ENCODE measurements around the gene SLC30A5. TPM values are rescaled to one million over a fixed set of nuclear protein-coding genes. Genes with fewer than 3 reads are reported as not detected.

The SLC30A5 gene
- total RNA-seq, 2 donors from 2014 or later: 39.7 to 56.6 TPM

- H3K9me3 ChIP-seq: no peaks in the 10 kb centered on the region
- no peak for DNase-seq (ENCODE audit: low spot score)
- TF ChIP-seq CTCF (IDR thresholded peaks at IDR 0.05): no peak
- H3K27ac ChIP-seq: peak overlapping the region; percentile 31 to 97
- no peak overlapping the region for H3K4me3 ChIP-seq
- H3K4me1 ChIP-seq: peaks cover 0 to 15% of the 10 kb centered on the region in 2 donors
- H3K36me3 ChIP-seq: no peaks in the 10 kb centered on the region
- H3K27me3 ChIP-seq: no peaks in the 10 kb centered on the region
Measured at GRCh38 chr5:69090158-69090557, 3.7 kb upstream of the SLC30A5 start.

- no peaks in the 10 kb centered on the region for H3K27me3 ChIP-seq
- no peak for TF ChIP-seq CTCF (IDR thresholded peaks at IDR 0.05)
- peaks cover 0 to 25% of the 10 kb centered on the region in 2 donors for H3K4me1 ChIP-seq
- peaks cover 10% of the 10 kb centered on the region for H3K36me3 ChIP-seq
- H3K9me3 ChIP-seq: no peaks in the 10 kb centered on the region
- no peak for DNase-seq (ENCODE audit: low spot score)
- H3K27ac ChIP-seq: peak overlapping the region; percentile 59 to 97
- H3K4me3 ChIP-seq: no peak overlapping the region
Measured at GRCh38 chr5:69091771-69092170, 2.0 kb upstream of the SLC30A5 start.

- Histone ChIP-seq H3K27ac (peak overlapping the region; percentile 97), H3K4me3 (no peak overlapping the region), H3K36me3 (peaks cover 10% of the 10 kb centered on the region), H3K4me1 (peaks cover 0 to 25% of the 10 kb centered on the region in 2 donors), H3K9me3 (no peaks in the 10 kb centered on the region), H3K27me3 (no peaks in the 10 kb centered on the region)
- TF ChIP-seq CTCF (IDR thresholded peaks at IDR 0.05): no peak
- no peak for DNase-seq (ENCODE audit: low spot score)
Measured at GRCh38 chr5:69092969-69093368, 845 bp upstream of the SLC30A5 start.

GRCh38 chr5:69099302-69099701, 5.5 kb downstream of the SLC30A5 start:
- no peak overlapping the region for H3K4me3 ChIP-seq
- H3K27me3 ChIP-seq: no peaks in the 10 kb centered on the region
- TF ChIP-seq CTCF (IDR thresholded peaks at IDR 0.05): no peak
- peak overlapping the region in 1 of 2 donors; percentile 30 for H3K27ac ChIP-seq
- H3K4me1 ChIP-seq: peaks cover 0 to 21% of the 10 kb centered on the region in 2 donors
- no peak for DNase-seq (ENCODE audit: low spot score)
- no peaks in the 10 kb centered on the region for H3K9me3 ChIP-seq
- peaks cover 28% of the 10 kb centered on the region for H3K36me3 ChIP-seq

- Histone ChIP-seq H3K4me3 (no peak overlapping the region), H3K4me1 (peaks cover 0 to 9% of the 10 kb centered on the region in 2 donors), H3K36me3 (peaks cover 46% of the 10 kb centered on the region), H3K9me3 (no peaks in the 10 kb centered on the region), H3K27ac (no peak overlapping the region), H3K27me3 (no peaks in the 10 kb centered on the region)
- TF ChIP-seq CTCF (IDR thresholded peaks at IDR 0.05): no peak
- no peak for DNase-seq (ENCODE audit: low spot score)
Measured at GRCh38 chr5:69103521-69103920, 9.7 kb downstream of the SLC30A5 start.
